D341Med (cell line): ENCODE results near the gene TMEM69.
A peak's percentile ranks its signal among the peaks of the same experiment; 100 is the strongest.
"Not testable (repeated sequence)": the region's sequence is repeated elsewhere in the genome, so short reads cannot be mapped to it uniquely, and the experiment has no call there.

Experiments used
- DNase-seq: peaks from one replicate; pipeline ENCODE4 v3.0.0; 2012; ENCODE audit warnings: low spot score

The TMEM69 gene

GRCh38 chr1:45687754-45688740, at the start of gene TMEM69:
Gene TMEM69, plus strand, starts transcription at chr1:45688181. Its CDS starts 2,888 bp downstream, at chr1:45691069.
- peak; percentile 74 for DNase-seq

- no peak for DNase-seq
These were observed 47.7 kb upstream of the TMEM69 start for GRCh38 chr1:45640293-45640692.

- no peak for DNase-seq
These were observed 44.7 kb upstream of the TMEM69 start for GRCh38 chr1:45643321-45643720.

GRCh38 chr1:45643978-45644377, 44.0 kb upstream of the TMEM69 start:
- DNase-seq = no peak

GRCh38 chr1:45644661-45645060, 43.3 kb upstream of the TMEM69 start:
- no peak for DNase-seq

GRCh38 chr1:45647248-45648021, 40.5 kb upstream of the TMEM69 start:
- DNase-seq = no peak

- DNase-seq = no peak
These were observed 33.3 kb upstream of the TMEM69 start for GRCh38 chr1:45654540-45655280.

- no peak for DNase-seq
These were observed 31.3 kb upstream of the TMEM69 start for GRCh38 chr1:45656573-45657226.

GRCh38 chr1:45658171-45658570, 29.8 kb upstream of the TMEM69 start:
- no peak for DNase-seq

- no peak for DNase-seq
These were observed 28.8 kb upstream of the TMEM69 start for GRCh38 chr1:45659222-45659621.

- no peak for DNase-seq
These were observed 27.6 kb upstream of the TMEM69 start for GRCh38 chr1:45660336-45660735.

GRCh38 chr1:45666836-45667235, 21.1 kb upstream of the TMEM69 start:
- DNase-seq = no peak

- no peak for DNase-seq
These were observed 20.5 kb upstream of the TMEM69 start for GRCh38 chr1:45667321-45668111.

- no peak for DNase-seq
These were observed 19.5 kb upstream of the TMEM69 start for GRCh38 chr1:45668526-45668925.

- no peak for DNase-seq
These were observed 18.6 kb upstream of the TMEM69 start for GRCh38 chr1:45669379-45669778.

- no peak for DNase-seq
These were observed 17.9 kb upstream of the TMEM69 start for GRCh38 chr1:45669859-45670655.

GRCh38 chr1:45673956-45674355, 14.0 kb upstream of the TMEM69 start:
- DNase-seq = no peak

GRCh38 chr1:45674478-45674877, 13.5 kb upstream of the TMEM69 start:
- DNase-seq = no peak

- not testable (repeated sequence) for DNase-seq
These were observed 11.4 kb upstream of the TMEM69 start for GRCh38 chr1:45676553-45676952.

- no peak for DNase-seq
These were observed 10.2 kb upstream of the TMEM69 start for GRCh38 chr1:45677751-45678245.
